Measurements from ENCODE around the gene KIF6.

DNA sequence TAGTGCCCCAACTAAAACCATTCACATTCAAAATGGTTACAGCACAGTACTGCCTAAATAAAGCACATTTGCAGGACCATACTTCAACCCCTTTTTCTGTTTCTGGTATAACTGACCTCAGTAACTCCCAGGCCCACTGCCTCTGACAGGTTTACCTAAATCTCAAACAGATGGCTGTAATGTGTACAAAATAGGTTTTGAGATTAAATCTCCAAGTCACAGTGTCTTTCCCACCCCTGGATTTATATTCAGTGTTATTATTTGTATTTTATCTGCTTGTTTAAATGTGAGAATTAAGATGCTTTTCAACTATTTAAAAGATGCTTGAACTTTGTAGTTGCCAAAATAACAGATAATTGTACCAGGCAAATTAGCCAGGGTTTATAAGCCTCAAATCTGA lies 4.7 kb upstream of the KIF6 start:
- TF ChIP-seq POLR2A (IDR thresholded peaks at IDR 0.05) = no peak
- TF ChIP-seq, protein P1, sequence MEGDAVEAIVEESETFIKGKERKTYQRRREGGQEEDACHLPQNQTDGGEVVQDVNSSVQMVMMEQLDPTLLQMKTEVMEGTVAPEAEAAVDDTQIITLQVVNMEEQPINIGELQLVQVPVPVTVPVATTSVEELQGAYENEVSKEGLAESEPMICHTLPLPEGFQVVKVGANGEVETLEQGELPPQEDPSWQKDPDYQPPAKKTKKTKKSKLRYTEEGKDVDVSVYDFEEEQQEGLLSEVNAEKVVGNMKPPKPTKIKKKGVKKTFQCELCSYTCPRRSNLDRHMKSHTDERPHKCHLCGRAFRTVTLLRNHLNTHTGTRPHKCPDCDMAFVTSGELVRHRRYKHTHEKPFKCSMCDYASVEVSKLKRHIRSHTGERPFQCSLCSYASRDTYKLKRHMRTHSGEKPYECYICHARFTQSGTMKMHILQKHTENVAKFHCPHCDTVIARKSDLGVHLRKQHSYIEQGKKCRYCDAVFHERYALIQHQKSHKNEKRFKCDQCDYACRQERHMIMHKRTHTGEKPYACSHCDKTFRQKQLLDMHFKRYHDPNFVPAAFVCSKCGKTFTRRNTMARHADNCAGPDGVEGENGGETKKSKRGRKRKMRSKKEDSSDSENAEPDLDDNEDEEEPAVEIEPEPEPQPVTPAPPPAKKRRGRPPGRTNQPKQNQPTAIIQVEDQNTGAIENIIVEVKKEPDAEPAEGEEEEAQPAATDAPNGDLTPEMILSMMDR (IDR thresholded peaks at IDR 0.05) = no peak
